ENCODE data around the gene RIT1.

DNA sequence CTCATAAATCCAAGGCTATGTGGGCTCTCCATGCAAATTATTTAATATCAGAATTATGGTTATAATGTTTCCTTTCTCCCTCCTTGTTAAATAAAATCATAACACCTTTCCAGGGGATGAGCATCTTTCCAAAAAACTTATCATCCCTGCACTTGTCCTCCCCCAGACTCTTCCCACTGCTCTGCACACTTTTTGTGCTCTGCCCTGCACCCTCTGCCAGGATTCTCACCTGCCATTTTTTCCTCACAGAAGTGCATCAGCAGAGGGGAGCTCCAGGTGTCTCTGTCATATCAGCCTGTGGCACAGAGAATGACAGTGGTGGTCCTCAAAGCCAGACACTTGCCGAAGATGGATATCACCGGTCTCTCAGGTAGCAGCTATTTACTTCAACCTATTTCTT, 30.9 kb downstream of the RIT1 start:
- TF ChIP-seq, protein P1, sequence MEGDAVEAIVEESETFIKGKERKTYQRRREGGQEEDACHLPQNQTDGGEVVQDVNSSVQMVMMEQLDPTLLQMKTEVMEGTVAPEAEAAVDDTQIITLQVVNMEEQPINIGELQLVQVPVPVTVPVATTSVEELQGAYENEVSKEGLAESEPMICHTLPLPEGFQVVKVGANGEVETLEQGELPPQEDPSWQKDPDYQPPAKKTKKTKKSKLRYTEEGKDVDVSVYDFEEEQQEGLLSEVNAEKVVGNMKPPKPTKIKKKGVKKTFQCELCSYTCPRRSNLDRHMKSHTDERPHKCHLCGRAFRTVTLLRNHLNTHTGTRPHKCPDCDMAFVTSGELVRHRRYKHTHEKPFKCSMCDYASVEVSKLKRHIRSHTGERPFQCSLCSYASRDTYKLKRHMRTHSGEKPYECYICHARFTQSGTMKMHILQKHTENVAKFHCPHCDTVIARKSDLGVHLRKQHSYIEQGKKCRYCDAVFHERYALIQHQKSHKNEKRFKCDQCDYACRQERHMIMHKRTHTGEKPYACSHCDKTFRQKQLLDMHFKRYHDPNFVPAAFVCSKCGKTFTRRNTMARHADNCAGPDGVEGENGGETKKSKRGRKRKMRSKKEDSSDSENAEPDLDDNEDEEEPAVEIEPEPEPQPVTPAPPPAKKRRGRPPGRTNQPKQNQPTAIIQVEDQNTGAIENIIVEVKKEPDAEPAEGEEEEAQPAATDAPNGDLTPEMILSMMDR (conservative IDR thresholded peaks at IDR 0.05) = no peak
- TF ChIP-seq EZH2 (IDR thresholded peaks at IDR 0.05; ENCODE audit: low read depth) = no peak

Measured in PC-9 (cell line).